Left lung (tissue), 10 donors: Measurements from ENCODE around the gene IL10RA. TPM values are rescaled to one million over a fixed set of nuclear protein-coding genes. Genes with fewer than 3 reads are reported as not detected.

Experiments
- ATAC-seq: fragments of 200-7000 bp; cut with Tn5 transposase; one replicate; pipeline ENCODE4 v1.9.1; 2020; ENCODE audit warnings: moderate library complexity
- DNase-seq, 4 donors: peaks; one replicate each; pipeline ENCODE4 v3.0.0-alpha.2; 2013 to 2020
- H3K27ac ChIP-seq, 2 donors: fragments of 200-600 bp; sonication (generic) in 1 of 2; one replicate each; pipeline versions ENCODE4 v1.5.0 to v1.8.0; 2020 to 2021
- H3K27me3 ChIP-seq, 2 donors: fragments of 200-600 bp; sonication (generic) in 1 of 2; one replicate each; pipeline versions ENCODE4 v1.5.0 to v1.8.0; 2020 to 2021
- H3K36me3 ChIP-seq, 2 donors: fragments of 200-600 bp; sonication (generic) in 1 of 2; one replicate each; pipeline versions ENCODE4 v1.5.0 to v1.8.0; 2020 to 2021
- H3K4me1 ChIP-seq, 2 donors: fragments of 200-600 bp; one replicate each; pipeline ENCODE4 v1.8.0; 2021
- H3K4me3 ChIP-seq, 2 donors: fragments of 200-600 bp; sonication (generic) in 1 of 2; one replicate each; pipeline versions ENCODE4 v1.5.0 to v1.8.0; 2020 to 2021; ENCODE audit warnings: mild to moderate bottlenecking in 1 of 2
- H3K9me3 ChIP-seq, 2 donors: fragments of 200-600 bp; sonication (generic) in 1 of 2; one replicate each; pipeline versions ENCODE4 v1.5.0 to v1.8.0; 2020 to 2021
- intact Hi-C, 2 donors: fragments of 100-400 bp; cut with DNase I; formaldehyde crosslinking; loops; one replicate each; pipeline versions ENCODE4 v1.11.2 to v1.14.2; 2022
- polyA plus RNA-seq, 6 donors: library from polyadenylated mRNA; unstranded; fragments of 120-200 nt; gene quantifications; one replicate each; pipeline ENCODE4 v1.2.1, GENCODE V29; 2013; ENCODE audit not compliant: insufficient read length in 6 of 6
- total RNA-seq, 2 donors: library from RNA; stranded (reverse); fragmentation: NEBNext Ultra II Directional; extraction: Animal tissue kit (Norgen Biotek cat#: 25700); gene quantifications; one replicate each; pipeline ENCODE4 v1.2.1, GENCODE V29; 2021
- TF ChIP-seq, protein P1 (sequence below), 2 donors: fragments of 200-600 bp; sonication (generic) in 1 of 2; IDR thresholded peaks; one replicate each; pipeline versions ENCODE4 v1.5.0 to v1.8.0; 2021; ENCODE audit warnings: antibody characterized with exemption in 2 of 2
- donor health status: DM: no; HTN: yes; CAD: no.
- donor health status: DM: no; HTN: no; CAD: no.

The IL10RA gene
- total and polyA plus RNA-seq, 8 donors: 4.0 to 56.8 (median 6.0) TPM

DNA sequence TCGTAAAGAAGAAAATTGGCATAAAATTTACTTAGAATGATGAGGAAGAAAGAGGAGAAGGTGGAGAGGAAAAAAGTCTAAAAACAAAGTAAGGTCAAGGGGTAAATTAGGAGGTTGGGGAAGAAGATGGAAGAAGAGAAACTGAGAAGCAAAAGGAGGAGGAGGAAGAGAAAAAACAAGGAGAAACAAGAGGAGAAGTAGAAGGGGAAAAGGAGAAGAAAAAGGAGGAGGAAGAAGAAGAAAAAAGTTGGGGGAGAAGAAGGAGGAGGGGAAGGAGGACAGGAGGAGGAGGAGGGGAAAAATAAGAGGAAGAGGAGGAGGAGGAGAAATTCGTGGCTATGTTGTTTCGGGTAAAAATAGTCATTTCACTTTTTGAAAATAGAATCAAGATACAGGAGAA, 42.4 kb downstream of the IL10RA start:
- Histone ChIP-seq H3K27ac (no peak overlapping the region), H3K4me3 (no peak overlapping the region), H3K4me1 (no peaks in the 10 kb centered on the region), H3K27me3 (no peaks in the 10 kb centered on the region), H3K9me3 (no peaks in the 10 kb centered on the region), H3K36me3 (no peaks in the 10 kb centered on the region)
- DNase-seq: no peak
- intact Hi-C loops: no loop called here
- no peak for ATAC-seq
- TF ChIP-seq, protein P1, sequence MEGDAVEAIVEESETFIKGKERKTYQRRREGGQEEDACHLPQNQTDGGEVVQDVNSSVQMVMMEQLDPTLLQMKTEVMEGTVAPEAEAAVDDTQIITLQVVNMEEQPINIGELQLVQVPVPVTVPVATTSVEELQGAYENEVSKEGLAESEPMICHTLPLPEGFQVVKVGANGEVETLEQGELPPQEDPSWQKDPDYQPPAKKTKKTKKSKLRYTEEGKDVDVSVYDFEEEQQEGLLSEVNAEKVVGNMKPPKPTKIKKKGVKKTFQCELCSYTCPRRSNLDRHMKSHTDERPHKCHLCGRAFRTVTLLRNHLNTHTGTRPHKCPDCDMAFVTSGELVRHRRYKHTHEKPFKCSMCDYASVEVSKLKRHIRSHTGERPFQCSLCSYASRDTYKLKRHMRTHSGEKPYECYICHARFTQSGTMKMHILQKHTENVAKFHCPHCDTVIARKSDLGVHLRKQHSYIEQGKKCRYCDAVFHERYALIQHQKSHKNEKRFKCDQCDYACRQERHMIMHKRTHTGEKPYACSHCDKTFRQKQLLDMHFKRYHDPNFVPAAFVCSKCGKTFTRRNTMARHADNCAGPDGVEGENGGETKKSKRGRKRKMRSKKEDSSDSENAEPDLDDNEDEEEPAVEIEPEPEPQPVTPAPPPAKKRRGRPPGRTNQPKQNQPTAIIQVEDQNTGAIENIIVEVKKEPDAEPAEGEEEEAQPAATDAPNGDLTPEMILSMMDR (IDR thresholded peaks at IDR 0.05): no peak

DNA sequence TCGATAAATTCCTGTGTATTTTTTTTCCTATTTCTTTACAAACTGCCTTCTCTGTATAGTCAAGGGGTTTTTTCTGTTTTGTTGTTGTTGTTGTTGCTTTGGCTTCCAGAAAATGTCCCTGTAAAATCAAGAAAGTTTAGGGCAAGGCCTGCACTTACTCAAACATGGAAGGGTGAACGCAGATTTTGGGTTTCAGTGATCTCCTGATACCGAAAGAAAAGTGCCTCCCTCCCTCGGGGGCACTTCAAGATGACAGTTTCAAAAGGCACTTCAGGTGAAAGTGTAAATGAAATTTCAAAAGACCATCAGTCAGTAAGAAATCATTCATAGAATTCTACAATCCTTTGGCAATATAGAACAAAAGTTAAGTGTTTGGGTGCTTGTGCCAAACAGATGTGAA, 47.2 kb downstream of the IL10RA start:
- Histone ChIP-seq H3K27me3 (no peaks in the 10 kb centered on the region), H3K4me1 (no peaks in the 10 kb centered on the region), H3K4me3 (no peak overlapping the region), H3K36me3 (no peaks in the 10 kb centered on the region), H3K27ac (no peak overlapping the region), H3K9me3 (no peaks in the 10 kb centered on the region)
- no peak for ATAC-seq
- TF ChIP-seq, protein P1 (IDR thresholded peaks at IDR 0.05): no peak
- no peak for DNase-seq
- intact Hi-C loops: no loop called here

DNA sequence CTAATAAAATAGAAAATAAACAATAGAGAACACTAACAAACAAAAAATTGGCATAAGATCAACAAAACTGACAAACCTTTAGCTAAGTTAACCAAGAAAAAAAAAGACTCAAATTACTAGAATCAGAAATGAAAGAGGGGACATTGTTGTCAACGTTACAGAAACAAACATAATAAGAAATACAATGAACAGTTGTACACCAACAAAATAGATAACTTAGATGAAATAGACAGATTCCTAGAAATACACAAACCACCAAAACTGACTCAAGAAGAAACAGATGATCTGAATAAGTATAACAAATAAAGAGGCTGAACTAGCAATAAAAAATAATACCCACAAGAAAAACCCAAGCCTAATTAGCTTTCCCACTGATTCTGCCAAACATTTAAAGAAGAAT, 55.9 kb downstream of the IL10RA start:
- no peak for DNase-seq
- intact Hi-C loops: no loop called here
- Histone ChIP-seq H3K9me3 (no peaks in the 10 kb centered on the region), H3K36me3 (no peaks in the 10 kb centered on the region), H3K27me3 (no peaks in the 10 kb centered on the region), H3K4me3 (no peak overlapping the region), H3K4me1 (no peaks in the 10 kb centered on the region), H3K27ac (no peak overlapping the region)
- ATAC-seq: no peak
- TF ChIP-seq, protein P1 (IDR thresholded peaks at IDR 0.05): no peak

DNA sequence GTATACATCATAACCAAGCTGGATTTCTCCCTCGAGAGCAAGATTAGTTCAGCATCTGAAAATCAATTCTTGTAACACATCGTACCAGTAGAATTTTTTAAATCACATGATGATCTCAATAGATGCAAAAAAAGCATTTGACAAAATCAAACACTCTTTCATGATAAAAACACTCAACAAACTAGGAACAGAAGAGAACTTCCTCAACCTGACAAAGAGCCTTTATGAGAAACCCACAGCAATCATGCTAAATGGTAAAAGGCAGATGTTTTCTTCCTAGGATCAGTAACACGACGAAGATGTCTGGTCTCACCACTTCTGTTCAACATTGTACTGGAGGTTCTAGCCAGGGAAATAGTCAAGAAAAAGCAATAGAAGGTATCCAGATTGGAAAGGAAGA, 56.6 kb downstream of the IL10RA start:
- H3K9me3 ChIP-seq: no peaks in the 10 kb centered on the region
- intact Hi-C loops: no loop called here
- no peak for ATAC-seq

DNA sequence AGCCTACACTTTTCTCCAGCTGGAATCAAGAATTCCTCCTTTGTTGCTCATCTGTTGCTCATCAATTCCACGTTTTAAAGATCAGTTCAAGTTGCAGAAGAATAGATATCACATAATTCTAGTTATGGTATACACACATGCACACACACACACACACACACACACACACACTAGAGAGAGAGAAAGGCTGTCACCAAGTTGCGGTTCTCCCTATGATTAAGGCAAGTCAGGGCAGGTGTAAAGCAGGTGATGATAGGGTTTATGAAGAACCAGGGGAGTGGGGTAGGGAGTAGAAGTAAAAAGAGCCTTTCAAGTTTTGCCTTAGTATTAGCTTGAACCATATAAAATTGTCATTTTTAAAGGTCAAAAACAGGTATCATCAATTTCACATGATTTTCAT, 59.0 kb downstream of the IL10RA start:
- Histone ChIP-seq H3K27ac (no peak overlapping the region), H3K4me3 (no peak overlapping the region), H3K4me1 (no peaks in the 10 kb centered on the region), H3K27me3 (no peaks in the 10 kb centered on the region), H3K36me3 (no peaks in the 10 kb centered on the region), H3K9me3 (no peaks in the 10 kb centered on the region)
- intact Hi-C loops: no loop called here
- ATAC-seq (no peak), DNase-seq (no peak)
- TF ChIP-seq, protein P1 (IDR thresholded peaks at IDR 0.05): no peak

More for the DNA sequence above, 56.6 kb downstream of the IL10RA start:
- Histone ChIP-seq H3K27me3 (no peaks in the 10 kb centered on the region), H3K4me3 (no peak overlapping the region), H3K36me3 (no peaks in the 10 kb centered on the region), H3K4me1 (no peaks in the 10 kb centered on the region), H3K27ac (no peak overlapping the region)
- DNase-seq: no peak
- TF ChIP-seq, protein P1 (IDR thresholded peaks at IDR 0.05): no peak
